Fibroblast of peridontal ligament (primary cell): Measurements from ENCODE around the gene TESK2.

ENCODE experiments used
- DNase-seq: peaks from one replicate; pipeline ENCODE4 v3.0.0-alpha.2; 2010; ENCODE audit errors: extremely low read depth

The TESK2 gene

GRCh38 chr1:45375104-45376090 lies 115.6 kb downstream of the TESK2 start:
- peak; percentile 73 for DNase-seq

- DNase-seq: no peak
Observed at GRCh38 chr1:45373573-45373972, 117.4 kb downstream of the TESK2 start.

GRCh38 chr1:45370575-45370974 lies 120.4 kb downstream of the TESK2 start:
- DNase-seq: no peak

GRCh38 chr1:45365051-45365450 lies 125.9 kb downstream of the TESK2 start:
- DNase-seq: no peak

GRCh38 chr1:45364294-45364693 lies 126.7 kb downstream of the TESK2 start:
- no peak for DNase-seq

GRCh38 chr1:45360981-45361380 lies 130.0 kb downstream of the TESK2 start:
- peak; percentile 84 for DNase-seq

- DNase-seq: peak; percentile 90
Observed at GRCh38 chr1:45359882-45360513, 131.0 kb downstream of the TESK2 start.

GRCh38 chr1:45356186-45356585 lies 134.8 kb downstream of the TESK2 start:
- no peak for DNase-seq

- no peak for DNase-seq
Observed at GRCh38 chr1:45355683-45356082, 135.3 kb downstream of the TESK2 start.

GRCh38 chr1:45354838-45355237 lies 136.1 kb downstream of the TESK2 start:
- DNase-seq: no peak

GRCh38 chr1:45353685-45354084 lies 137.3 kb downstream of the TESK2 start:
- no peak for DNase-seq

- DNase-seq: no peak
Observed at GRCh38 chr1:45351508-45351907, 139.5 kb downstream of the TESK2 start.

- DNase-seq: no peak
Observed at GRCh38 chr1:45348966-45349677, 141.8 kb downstream of the TESK2 start.

- no peak for DNase-seq
Observed at GRCh38 chr1:45348609-45348965, 142.4 kb downstream of the TESK2 start.

- no peak for DNase-seq
Observed at GRCh38 chr1:45348020-45348419, 142.9 kb downstream of the TESK2 start.

- no peak for DNase-seq
Observed at GRCh38 chr1:45346473-45346872, 144.5 kb downstream of the TESK2 start.

- DNase-seq: no peak
Observed at GRCh38 chr1:45345014-45345413, 145.9 kb downstream of the TESK2 start.

- no peak for DNase-seq
Observed at GRCh38 chr1:45344499-45344898, 146.5 kb downstream of the TESK2 start.

- no peak for DNase-seq
Observed at GRCh38 chr1:45340816-45341466, 150.0 kb downstream of the TESK2 start.

- peak; percentile 83 for DNase-seq
Observed at GRCh38 chr1:45339789-45340558, 151.0 kb downstream of the TESK2 start, which contains the start of the genes MUTYH and TOE1. Gene MUTYH, minus strand, starts transcription at chr1:45340440. Its CDS starts 5,935 bp downstream, at chr1:45334505. Gene TOE1, plus strand, starts transcription at chr1:45340170. Its CDS starts 83 bp downstream, at chr1:45340253.
